AG09309 (cell line): ENCODE data around the gene VAPB.
"Not testable (repeated sequence)": the region's sequence is repeated elsewhere in the genome, so short reads cannot be mapped to it uniquely, and the experiment has no call there.

Source experiments
- DNase-seq: peaks from one replicate; pipeline ENCODE4 v3.0.0-alpha.2; 2010; ENCODE audit warnings: low read depth
- H3K4me3 ChIP-seq: 2 replicates; pipeline ENCODE4 v1.5.1; 2011; ENCODE audit warnings: mild to moderate bottlenecking, low read depth, low read length, moderate library complexity; ENCODE audit not compliant: control insufficient read depth
- CTCF ChIP-seq: IDR thresholded peaks from 2 replicates; pipeline ENCODE4 v1.5.1; 2011; ENCODE audit warnings: mild to moderate bottlenecking, low read depth, low read length, inconsistent platforms; ENCODE audit not compliant: insufficient read depth, control insufficient read depth; ENCODE audit errors: missing control alignments

The VAPB gene

GRCh38 chr20:58362970-58363369 lies 26.1 kb upstream of the VAPB start:
- TF ChIP-seq CTCF, result no peak
- DNase-seq, result no peak
- H3K4me3 ChIP-seq, result no peak overlapping the region

- no peak for DNase-seq
- H3K4me3 ChIP-seq, result no peak overlapping the region
- no peak for TF ChIP-seq CTCF
These were observed 22.2 kb upstream of the VAPB start for GRCh38 chr20:58366866-58367265.

- H3K4me3 ChIP-seq, result no peak overlapping the region
- DNase-seq, result no peak
- no peak for TF ChIP-seq CTCF
These were observed 16.2 kb upstream of the VAPB start for GRCh38 chr20:58372806-58373205.

GRCh38 chr20:58373296-58373695 lies 15.7 kb upstream of the VAPB start:
- DNase-seq, result not testable (repeated sequence)

GRCh38 chr20:58374027-58374850 lies 14.8 kb upstream of the VAPB start:
- H3K4me3 ChIP-seq, result no peak overlapping the region
- DNase-seq, result no peak
- TF ChIP-seq CTCF, result no peak

More at GRCh38 chr20:58373296-58373695, 15.7 kb upstream of the VAPB start:
- H3K4me3 ChIP-seq, result not testable (repeated sequence)

GRCh38 chr20:58374906-58375758 lies 13.9 kb upstream of the VAPB start:
- DNase-seq, result no peak
- H3K4me3 ChIP-seq, result no peak overlapping the region
- no peak for TF ChIP-seq CTCF

- TF ChIP-seq CTCF, result no peak
- H3K4me3 ChIP-seq, result no peak overlapping the region
- DNase-seq, result no peak
These were observed 13.2 kb upstream of the VAPB start for GRCh38 chr20:58375759-58376352.
